Measurements from ENCODE around the gene VGLL4. TPM values are rescaled to one million over a fixed set of nuclear protein-coding genes. Genes with fewer than 3 reads are reported as not detected.

Gene VGLL4
- total RNA-seq, 1 experiment from 2014 or later, result 46.3 TPM

DNA sequence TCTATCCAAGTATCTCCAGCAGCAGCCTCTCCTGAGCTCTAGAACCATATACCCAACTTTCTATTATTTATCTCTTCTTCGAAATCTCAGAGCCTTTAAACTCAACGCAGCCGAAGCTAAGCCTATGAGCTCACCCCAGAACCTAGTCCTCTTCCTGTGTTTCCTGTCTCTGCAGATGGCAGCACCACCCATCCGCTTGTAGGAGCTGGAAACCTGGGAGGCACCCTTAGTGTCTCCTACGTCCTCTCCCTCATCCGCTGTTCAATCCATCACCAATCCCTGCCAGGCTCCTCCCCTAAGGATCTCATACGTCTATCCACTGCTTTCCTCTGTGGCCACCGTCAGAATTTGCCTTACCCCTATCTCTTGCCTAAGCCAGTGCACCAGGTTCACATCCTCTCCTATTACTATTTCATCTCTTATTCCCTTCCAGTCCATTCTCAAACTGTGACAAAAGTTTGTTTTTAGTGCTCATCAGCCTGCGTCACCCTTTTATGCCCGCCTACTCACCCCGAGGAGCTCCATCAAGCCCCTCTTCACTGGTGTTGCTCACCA, 9.6 kb downstream of the VGLL4 start:
- BruUV-seq (replicated peaks), result no TSS peak
- Histone ChIP-seq H3K4me3 (ENCODE audit: low read length) (no peak overlapping the region), H3K4me2 (ENCODE audit: low read length) (no peak overlapping the region), H2AFZ (ENCODE audit: low read length) (no peak overlapping the region), H3K9ac (ENCODE audit: low read length) (no peak overlapping the region), H4K20me1 (ENCODE audit: low read length) (peaks cover 44% of the 10 kb centered on the region), H3K4me1 (ENCODE audit: insufficient read depth, low read length) (peaks cover 15% of the 10 kb centered on the region; the same call in 1 of the 2 replicates), H3K27me3 (ENCODE audit: low read length) (no peaks in the 10 kb centered on the region), H3F3A (ENCODE audit: low read length, unreplicated experiment) (no peaks in the 10 kb centered on the region), H3K79me2 (ENCODE audit: low read length) (peaks cover 100% of the 10 kb centered on the region), H3K9me2 (replicated peaks; ENCODE audit: low read length) (no peaks in the 10 kb centered on the region), H3K27ac (ENCODE audit: low read length) (no peak overlapping the region), H3K9me3 (ENCODE audit: low read length) (no peaks in the 10 kb centered on the region), H3K36me3 (ENCODE audit: low read depth, low read length) (no peaks in the 10 kb centered on the region)
- TF ChIP-seq EZH2phosphoT487 (IDR thresholded peaks at IDR 0.05; ENCODE audit: borderline replicate concordance, low read length) (no peak), EZH2 (IDR thresholded peaks at IDR 0.05; ENCODE audit: low read length, unreplicated experiment) (no peak)
- TF ChIP-seq, protein P1, sequence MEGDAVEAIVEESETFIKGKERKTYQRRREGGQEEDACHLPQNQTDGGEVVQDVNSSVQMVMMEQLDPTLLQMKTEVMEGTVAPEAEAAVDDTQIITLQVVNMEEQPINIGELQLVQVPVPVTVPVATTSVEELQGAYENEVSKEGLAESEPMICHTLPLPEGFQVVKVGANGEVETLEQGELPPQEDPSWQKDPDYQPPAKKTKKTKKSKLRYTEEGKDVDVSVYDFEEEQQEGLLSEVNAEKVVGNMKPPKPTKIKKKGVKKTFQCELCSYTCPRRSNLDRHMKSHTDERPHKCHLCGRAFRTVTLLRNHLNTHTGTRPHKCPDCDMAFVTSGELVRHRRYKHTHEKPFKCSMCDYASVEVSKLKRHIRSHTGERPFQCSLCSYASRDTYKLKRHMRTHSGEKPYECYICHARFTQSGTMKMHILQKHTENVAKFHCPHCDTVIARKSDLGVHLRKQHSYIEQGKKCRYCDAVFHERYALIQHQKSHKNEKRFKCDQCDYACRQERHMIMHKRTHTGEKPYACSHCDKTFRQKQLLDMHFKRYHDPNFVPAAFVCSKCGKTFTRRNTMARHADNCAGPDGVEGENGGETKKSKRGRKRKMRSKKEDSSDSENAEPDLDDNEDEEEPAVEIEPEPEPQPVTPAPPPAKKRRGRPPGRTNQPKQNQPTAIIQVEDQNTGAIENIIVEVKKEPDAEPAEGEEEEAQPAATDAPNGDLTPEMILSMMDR (conservative IDR thresholded peaks at IDR 0.05; ENCODE audit: low read depth, low read length), result no peak
- intact Hi-C loops (cut with micrococcal nuclease), result no loop called here
- CTCF ChIA-PET, result no interaction called here
- POLR2A ChIA-PET (ENCODE audit: unreplicated experiment), result no interaction called here
- no peak for ATAC-seq
- DNase-seq, result no peak

DNA sequence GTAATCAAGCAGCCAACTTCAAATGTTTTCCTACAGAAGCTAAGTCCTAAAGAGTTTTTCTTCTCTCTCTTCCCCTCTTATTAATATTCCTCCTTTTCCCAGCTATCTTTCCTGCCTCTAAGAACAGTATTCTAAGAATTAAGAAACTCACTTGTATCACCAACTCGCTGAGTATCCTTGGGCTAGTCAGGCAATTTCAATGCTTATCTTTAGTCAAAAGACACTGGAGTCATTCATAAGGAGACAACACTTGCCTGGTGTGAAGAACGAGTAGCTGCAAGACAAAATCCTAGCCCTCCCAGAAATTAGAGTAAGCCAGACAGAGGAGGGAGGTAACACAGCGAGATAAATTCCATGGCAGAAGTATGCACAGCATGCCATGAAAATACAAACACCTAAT, 10.7 kb downstream of the VGLL4 start:
- CTCF ChIA-PET, result no interaction called here
- TF ChIP-seq EZH2phosphoT487 (IDR thresholded peaks at IDR 0.05; ENCODE audit: borderline replicate concordance, low read length) (no peak), EZH2 (IDR thresholded peaks at IDR 0.05; ENCODE audit: low read length, unreplicated experiment) (no peak)
- TF ChIP-seq, protein P1 (conservative IDR thresholded peaks at IDR 0.05; ENCODE audit: low read depth, low read length), result no peak
- Histone ChIP-seq H3K9me2 (replicated peaks; ENCODE audit: low read length) (no peaks in the 10 kb centered on the region), H3K27ac (ENCODE audit: low read length) (no peak overlapping the region), H3K9me3 (ENCODE audit: low read length) (no peaks in the 10 kb centered on the region), H3F3A (ENCODE audit: low read length, unreplicated experiment) (no peaks in the 10 kb centered on the region), H3K36me3 (ENCODE audit: low read depth, low read length) (no peaks in the 10 kb centered on the region), H3K27me3 (ENCODE audit: low read length) (no peaks in the 10 kb centered on the region), H3K4me3 (ENCODE audit: low read length) (no peak overlapping the region), H3K79me2 (ENCODE audit: low read length) (peaks cover 100% of the 10 kb centered on the region), H3K9ac (ENCODE audit: low read length) (no peak overlapping the region), H4K20me1 (ENCODE audit: low read length) (peaks cover 44% of the 10 kb centered on the region), H3K4me1 (ENCODE audit: insufficient read depth, low read length) (peaks cover 8% of the 10 kb centered on the region; the same call in 1 of the 2 replicates), H3K4me2 (ENCODE audit: low read length) (no peak overlapping the region), H2AFZ (ENCODE audit: low read length) (no peak overlapping the region)
- intact Hi-C loops (cut with micrococcal nuclease), result no loop called here
- POLR2A ChIA-PET (ENCODE audit: unreplicated experiment), result interaction anchor here (0.5 kb wide), 1 partner anchor 1177 kb away, joined by 3 read pairs; no protein-coding TSS in a partner anchor
- BruUV-seq (replicated peaks), result no TSS peak
- no peak for DNase-seq
- no peak for ATAC-seq

DNA sequence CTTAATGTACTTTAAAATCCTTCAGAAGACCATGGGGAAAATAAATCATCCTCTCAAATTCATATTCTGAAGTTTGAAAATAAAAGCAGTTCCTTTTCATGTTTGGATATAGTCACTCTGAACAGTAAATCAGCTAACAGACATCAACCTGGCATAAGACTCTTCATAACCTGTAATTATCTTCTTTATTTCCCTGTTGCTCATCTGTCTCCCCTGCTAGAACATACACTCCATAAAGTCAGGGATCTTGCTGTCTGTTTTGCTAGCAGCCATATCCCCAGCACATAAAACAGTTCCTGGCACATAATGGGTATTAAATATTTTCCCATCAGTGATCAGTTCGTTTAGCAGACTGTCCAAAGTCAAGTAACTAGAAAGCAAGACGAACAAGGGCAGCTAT, 11.2 kb downstream of the VGLL4 start:
- CTCF ChIA-PET, result no interaction called here

More for the DNA sequence above, 11.2 kb downstream of the VGLL4 start:
- peaks cover 43% of the 10 kb centered on the region for H4K20me1 ChIP-seq (ENCODE audit: low read length)
- H3K9me3 ChIP-seq (ENCODE audit: low read length), result no peaks in the 10 kb centered on the region
- no peak overlapping the region for H3K27ac ChIP-seq (ENCODE audit: low read length)
- POLR2A ChIA-PET (ENCODE audit: unreplicated experiment), result no interaction called here
- no peaks in the 10 kb centered on the region for H3K27me3 ChIP-seq (ENCODE audit: low read length)
- H3K4me3 ChIP-seq (ENCODE audit: low read length), result no peak overlapping the region
- no TSS peak for BruUV-seq (replicated peaks)
- no peaks in the 10 kb centered on the region for H3F3A ChIP-seq (ENCODE audit: low read length, unreplicated experiment)
- H3K36me3 ChIP-seq (ENCODE audit: low read depth, low read length), result no peaks in the 10 kb centered on the region
- intact Hi-C loops (cut with micrococcal nuclease), result no loop called here
- no peaks in the 10 kb centered on the region for H3K9me2 ChIP-seq (replicated peaks; ENCODE audit: low read length)
- H3K4me1 ChIP-seq (ENCODE audit: insufficient read depth, low read length), result peaks cover 4% of the 10 kb centered on the region; the same call in 1 of the 2 replicates
- no peak for DNase-seq
- no peak for TF ChIP-seq EZH2phosphoT487 (IDR thresholded peaks at IDR 0.05; ENCODE audit: borderline replicate concordance, low read length)
- TF ChIP-seq EZH2 (IDR thresholded peaks at IDR 0.05; ENCODE audit: low read length, unreplicated experiment), result no peak
- TF ChIP-seq, protein P1 (conservative IDR thresholded peaks at IDR 0.05; ENCODE audit: low read depth, low read length), result no peak
- ATAC-seq, result no peak; the same call in 1 of the 2 replicates
- H2AFZ ChIP-seq (ENCODE audit: low read length), result no peak overlapping the region
- H3K9ac ChIP-seq (ENCODE audit: low read length), result no peak overlapping the region
- peaks cover 100% of the 10 kb centered on the region for H3K79me2 ChIP-seq (ENCODE audit: low read length)
- no peak overlapping the region for H3K4me2 ChIP-seq (ENCODE audit: low read length)

All from PC-3 (cell line).